Measurements from ENCODE around the gene OTUB2.
A peak's percentile ranks its signal among the peaks of the same experiment; 100 is the strongest.

Gene OTUB2

DNA sequence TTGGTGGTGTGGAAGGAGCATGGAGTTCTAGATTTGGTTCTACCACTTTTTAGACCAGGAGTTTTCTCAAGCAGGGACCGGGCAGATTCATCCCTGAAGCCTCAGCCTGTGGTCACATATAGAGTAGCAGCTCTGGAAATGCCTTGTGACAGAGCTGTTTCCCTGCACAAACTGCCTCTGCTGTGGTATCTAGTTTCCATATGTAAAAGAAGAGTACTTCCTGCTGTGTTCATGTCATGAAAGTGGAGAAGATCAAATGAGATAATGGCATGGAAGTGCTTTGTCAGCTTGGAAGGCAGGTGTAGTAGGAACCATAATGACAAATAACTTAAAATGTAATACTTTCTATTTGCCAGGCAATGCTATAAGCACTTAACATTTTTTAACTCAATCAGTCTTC, 26.1 kb downstream of the OTUB2 start:
- no peak for TF ChIP-seq CTCF (conservative IDR thresholded peaks at IDR 0.05; ENCODE audit: control insufficient read depth, insufficient read depth, low read depth, low read length)
- no peak for DNase-seq (ENCODE audit: low read depth)
- no peak overlapping the region for H3K4me3 ChIP-seq (ENCODE audit: control insufficient read depth, low read depth, low read length)

GRCh38 chr14:94052662-94053061, 26.5 kb downstream of the OTUB2 start:
- no peak for TF ChIP-seq CTCF (conservative IDR thresholded peaks at IDR 0.05; ENCODE audit: control insufficient read depth, insufficient read depth, low read depth, low read length)
- DNase-seq (ENCODE audit: low read depth): no peak
- H3K4me3 ChIP-seq (ENCODE audit: control insufficient read depth, low read depth, low read length): no peak overlapping the region

- no peak for TF ChIP-seq CTCF (conservative IDR thresholded peaks at IDR 0.05; ENCODE audit: control insufficient read depth, insufficient read depth, low read depth, low read length)
- no peak overlapping the region for H3K4me3 ChIP-seq (ENCODE audit: control insufficient read depth, low read depth, low read length)
- DNase-seq (ENCODE audit: low read depth): no peak
Observed at GRCh38 chr14:94054401-94054800, 28.3 kb downstream of the OTUB2 start.

- DNase-seq (ENCODE audit: low read depth): no peak
- no peak overlapping the region for H3K4me3 ChIP-seq (ENCODE audit: control insufficient read depth, low read depth, low read length)
- no peak for TF ChIP-seq CTCF (conservative IDR thresholded peaks at IDR 0.05; ENCODE audit: control insufficient read depth, insufficient read depth, low read depth, low read length)
Observed at GRCh38 chr14:94054936-94055335, 28.8 kb downstream of the OTUB2 start.

GRCh38 chr14:94056579-94057308, 30.6 kb downstream of the OTUB2 start:
- no peak for TF ChIP-seq CTCF (conservative IDR thresholded peaks at IDR 0.05; ENCODE audit: control insufficient read depth, insufficient read depth, low read depth, low read length)
- DNase-seq (ENCODE audit: low read depth): no peak
- no peak overlapping the region for H3K4me3 ChIP-seq (ENCODE audit: control insufficient read depth, low read depth, low read length)

DNA sequence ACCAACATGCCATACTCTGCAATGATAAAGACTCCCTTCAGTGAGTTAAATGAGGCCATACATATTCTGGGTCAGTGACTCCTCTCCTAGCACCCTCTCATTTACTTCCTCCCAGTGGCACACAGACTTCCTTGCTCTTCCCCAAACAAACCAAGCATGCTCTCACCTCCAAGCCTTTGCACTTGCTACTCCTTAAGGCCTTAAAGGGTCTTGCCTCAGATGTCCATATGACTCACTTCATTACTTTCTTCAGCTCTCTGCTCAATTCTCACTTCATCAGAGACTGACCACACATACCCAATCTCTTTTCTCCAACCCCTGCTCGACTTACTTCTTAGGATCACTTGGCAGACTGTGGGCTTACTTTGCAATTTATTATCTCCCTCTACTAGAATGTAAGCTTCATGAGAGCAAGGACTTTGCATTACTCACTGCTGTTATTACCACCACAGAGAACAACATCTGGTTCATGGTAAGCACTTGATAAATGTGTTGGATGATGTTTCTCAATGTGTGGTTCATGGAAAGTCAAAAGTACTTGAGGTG, 32.1 kb downstream of the OTUB2 start:
- no peak for TF ChIP-seq CTCF (conservative IDR thresholded peaks at IDR 0.05; ENCODE audit: control insufficient read depth, insufficient read depth, low read depth, low read length)
- no peak overlapping the region for H3K4me3 ChIP-seq (ENCODE audit: control insufficient read depth, low read depth, low read length)
- DNase-seq (ENCODE audit: low read depth): peak; percentile 40
